ENCODE data around the gene CBX7.

The CBX7 gene

DNA sequence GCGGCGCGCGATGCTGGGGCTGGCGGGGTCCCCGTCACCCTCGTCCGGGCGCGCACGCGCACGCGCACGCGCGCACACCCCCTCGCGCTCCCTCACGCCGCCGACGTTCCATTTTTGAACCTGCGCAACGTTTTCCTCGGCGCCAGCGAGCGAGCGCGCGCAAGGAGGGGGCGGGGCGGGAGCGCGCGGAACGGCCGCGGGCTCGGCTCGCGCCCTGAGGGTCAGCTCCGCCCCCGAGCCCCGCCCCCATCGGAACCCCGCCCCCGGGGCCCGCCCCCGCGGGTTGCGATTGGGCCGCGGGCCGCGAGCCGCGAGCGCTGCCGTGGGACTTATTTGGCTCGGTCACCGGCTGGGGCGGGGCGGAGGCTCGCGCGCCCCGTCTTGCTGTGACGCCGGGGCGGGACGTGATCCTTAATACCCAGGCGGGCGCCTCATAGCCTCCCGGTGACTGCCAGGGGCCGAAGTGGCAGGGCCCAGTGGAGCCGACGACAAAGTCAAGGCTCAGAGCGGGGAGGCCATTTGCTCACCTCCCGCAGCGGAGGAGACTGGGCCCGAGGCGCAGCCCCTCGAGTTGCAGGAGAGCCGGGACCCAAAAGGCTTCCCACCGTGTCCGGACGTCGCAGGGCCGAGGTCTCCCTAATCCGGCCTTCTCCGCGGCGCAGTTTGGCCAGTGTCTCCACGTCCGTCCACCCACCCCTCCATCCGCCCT is at the start of gene CBX7:
Gene CBX7, minus strand, starts transcription at position 170 of the 709 bp plus-strand sequence. CDS start 236 bp downstream, outside the sequence.
- DNase-seq = peak; percentile 87 to 96 (median 94)

DNA sequence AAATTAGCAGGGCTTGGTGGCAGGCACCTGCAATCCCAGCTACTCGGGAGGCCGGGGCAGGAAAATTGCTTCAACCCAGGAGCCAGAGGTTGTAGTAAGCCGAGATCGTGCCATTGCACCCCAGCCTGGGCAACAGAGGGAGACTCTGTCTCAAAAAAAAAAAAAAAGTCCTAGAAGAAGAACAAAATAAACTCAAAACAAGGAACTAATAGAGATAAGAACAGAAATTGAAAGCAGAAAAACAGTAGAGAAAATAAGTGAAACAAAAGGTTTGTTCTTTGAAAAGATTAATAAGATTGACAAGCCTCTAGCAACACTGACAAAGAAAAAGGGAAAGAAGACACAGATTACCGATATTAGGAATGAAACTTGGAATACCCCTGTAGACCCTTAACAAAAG is 45.1 kb upstream of the CBX7 start:
- DNase-seq = no peak

DNA sequence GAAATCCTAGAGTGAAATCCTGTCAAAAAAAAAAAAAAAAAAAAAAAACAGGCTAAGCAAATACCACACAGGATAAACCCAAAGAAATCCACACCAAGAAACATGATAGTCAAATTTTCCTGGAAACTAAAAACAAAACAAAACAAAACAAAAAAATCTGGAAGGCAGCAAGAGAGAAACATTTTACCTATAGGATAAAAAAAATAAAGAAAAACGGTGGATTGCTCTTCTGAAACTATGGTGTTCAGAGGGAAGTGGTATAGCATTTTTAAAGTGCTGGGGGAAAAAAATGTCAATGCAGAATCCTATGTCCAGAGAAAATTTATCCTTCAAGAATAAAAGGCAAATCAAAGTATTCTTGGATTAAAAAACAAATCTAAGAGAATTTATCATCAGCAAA is 41.6 kb upstream of the CBX7 start:
- no peak for DNase-seq

DNA sequence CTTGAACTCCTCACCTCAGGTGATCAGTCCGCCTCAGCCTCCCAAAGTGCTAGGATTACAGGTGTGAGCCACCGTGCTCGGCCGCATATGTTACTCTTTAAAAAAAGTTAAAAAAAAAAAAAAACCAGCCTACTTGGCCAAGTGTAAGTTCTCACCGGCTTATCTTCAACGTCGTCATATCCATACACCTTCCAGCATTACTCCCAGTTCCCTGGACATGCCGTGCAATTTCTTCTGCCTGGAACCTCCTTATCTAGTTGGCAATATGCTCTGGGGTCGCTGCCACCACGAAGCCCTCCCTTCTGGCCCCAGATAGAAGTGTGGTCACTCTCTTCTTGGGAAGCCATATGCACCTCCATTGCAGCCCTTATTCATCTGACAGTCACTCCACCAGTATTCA is 36.3 kb upstream of the CBX7 start:
- no peak for DNase-seq

DNA sequence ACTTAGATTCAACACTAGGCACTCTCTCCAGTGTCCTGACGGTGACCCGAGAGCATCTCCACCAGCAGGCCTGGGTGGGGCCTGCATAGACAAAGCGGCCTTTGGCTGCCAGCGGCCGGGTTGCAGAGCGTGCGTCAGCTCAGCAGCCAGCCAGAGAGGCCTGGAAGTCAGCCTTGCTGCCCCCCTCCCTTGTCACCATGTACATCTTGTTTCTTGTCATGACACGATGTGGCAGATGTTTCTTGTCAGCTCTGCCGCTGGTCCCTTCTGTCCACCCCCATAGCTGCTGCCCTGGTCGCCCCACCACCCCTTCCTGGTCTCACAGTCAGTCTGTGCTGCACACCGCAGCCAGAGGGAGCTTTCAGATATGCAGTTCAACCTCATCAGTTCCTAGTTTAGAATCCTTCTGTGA is 33.1 kb upstream of the CBX7 start:
- DNase-seq = no peak

DNA sequence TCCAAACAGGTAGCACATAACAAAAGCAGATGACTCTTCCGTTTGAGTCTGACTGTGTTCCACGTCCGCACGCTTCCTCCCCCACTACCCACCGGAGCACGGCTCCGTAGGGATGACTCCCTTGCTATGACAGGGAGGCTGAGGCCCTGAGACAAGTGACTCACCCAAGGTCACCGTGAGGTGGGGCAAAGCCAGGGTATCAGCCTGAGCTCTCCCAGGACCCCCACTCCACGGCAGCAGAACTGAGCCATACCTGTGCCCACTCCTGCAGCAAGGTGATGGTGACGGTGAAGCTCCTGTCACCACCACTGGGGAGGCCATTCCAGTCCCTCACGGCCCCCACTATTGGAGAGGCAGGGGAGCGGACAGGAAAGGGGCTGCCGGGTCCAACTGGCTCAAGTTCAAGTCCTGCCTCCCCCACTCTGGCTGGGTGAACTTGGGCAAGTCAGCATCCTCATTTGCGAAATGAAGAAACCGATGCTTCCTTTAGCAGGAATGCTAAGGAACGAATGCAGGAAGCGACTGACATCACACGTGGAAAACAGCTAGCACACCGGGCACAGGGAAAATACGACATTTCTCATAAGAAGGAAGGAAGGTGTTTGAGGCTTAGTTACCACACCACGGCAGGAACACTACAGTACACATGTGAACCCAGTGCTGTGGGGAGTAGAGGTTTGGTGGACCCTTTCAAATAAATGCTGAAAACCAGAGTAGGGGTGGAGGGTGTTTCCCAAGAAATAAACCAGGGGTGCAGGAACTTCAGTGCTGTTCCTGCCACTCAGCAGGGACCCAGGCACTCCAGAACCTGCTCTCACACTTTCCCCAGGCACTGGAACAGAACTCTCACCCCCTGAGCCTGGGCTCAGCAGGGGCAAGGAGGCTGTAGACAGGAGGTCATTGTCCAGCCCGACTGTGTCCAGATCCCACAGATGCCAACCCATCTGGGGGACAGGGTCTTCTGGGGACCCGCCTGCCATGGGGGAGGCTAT is 32.4 kb upstream of the CBX7 start:
- DNase-seq = no peak

DNA sequence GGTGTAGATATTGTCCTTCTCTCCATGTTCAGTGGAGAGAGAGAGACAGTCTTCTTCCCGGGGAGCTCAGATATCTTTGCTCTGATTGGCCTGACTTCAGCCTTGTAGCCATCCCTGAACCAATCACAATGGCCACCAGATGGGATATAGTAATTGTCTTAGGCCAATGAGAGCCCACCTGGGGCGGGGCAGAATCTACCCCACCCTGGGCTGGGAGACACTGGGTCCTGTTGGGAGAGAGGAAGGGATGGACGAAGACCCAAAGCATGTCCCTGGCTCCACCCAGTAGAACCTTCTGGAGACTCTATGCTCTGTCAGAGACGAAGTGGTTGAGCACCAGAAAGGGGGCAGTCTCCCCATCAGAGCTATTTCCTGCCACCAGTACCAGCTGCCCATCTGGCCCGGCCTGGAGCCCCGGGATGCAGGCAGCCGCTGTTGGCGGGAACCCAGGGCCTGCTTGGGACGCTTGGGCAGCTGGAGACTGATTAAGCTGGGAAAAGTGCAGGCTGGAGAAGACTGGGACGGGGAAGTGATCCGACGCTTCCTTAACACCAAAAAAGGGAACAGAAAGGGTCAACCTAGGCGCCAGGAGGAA is 31.6 kb upstream of the CBX7 start:
- no peak for DNase-seq

DNA sequence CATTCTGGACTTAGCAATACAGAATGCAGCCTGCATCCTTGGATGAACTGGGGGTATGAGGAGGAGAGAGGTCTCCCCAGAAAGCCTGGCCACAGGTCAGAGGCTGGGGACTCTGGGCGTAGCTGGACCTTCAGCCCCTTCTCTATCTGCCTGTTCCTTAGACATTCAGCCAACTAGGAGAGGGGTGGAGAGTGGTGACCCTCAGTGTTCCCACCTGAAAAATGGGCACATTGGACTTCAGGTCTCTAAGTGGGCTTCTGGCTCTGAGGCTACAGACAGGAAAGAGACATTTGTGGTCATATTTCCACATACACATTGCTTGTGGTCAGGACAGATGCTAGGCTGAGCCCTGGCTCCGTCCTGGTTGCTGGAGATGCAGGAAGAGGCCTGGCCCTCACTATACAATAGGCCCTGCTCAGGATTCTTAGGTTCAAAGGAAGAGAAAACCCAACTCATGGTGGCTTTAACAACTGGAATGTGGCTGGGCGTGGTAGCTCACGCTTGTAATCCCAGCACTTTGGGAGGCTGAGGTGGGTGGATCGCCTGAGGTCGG is 30.1 kb upstream of the CBX7 start:
- DNase-seq = no peak

DNA sequence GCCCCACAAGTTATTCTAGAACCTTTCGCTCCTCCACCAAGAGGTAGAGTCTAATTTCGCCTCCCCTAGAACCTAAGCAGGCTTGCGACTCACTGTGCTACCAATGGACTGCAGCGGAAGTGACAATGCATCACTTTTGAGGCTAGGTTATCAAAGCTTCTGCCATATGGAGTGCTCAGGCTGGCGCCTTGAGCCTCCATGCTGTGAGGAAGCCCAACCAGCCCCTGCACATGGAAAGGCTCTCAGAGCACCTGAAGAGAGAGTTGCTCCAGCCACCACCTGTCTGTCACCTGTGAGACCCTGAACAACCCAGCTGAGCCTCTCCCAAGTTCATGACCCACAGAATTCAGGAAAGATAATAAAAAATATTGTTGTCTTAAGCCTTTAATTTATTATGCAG is 29.3 kb upstream of the CBX7 start:
- no peak for DNase-seq

DNA sequence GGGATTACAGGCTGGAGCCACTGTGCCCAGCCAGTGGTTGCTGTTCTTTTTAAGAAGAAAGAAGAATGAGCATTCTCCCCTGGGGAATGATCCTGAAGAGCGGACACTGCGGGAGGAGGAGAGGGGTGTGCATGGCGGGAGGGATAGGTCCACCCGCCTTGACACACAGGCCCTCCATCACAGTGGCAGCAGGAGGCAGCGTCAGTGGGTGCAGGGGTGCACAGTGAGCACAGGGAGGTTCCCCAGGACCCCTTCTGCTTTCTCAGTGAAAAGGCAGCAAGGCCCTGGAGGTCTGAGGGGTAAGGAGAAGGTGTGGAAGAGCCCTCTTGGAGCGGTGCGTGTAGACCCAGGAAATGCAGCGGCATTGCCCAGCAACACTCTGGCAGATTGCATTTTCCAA is 28.9 kb upstream of the CBX7 start:
- DNase-seq = no peak

DNA sequence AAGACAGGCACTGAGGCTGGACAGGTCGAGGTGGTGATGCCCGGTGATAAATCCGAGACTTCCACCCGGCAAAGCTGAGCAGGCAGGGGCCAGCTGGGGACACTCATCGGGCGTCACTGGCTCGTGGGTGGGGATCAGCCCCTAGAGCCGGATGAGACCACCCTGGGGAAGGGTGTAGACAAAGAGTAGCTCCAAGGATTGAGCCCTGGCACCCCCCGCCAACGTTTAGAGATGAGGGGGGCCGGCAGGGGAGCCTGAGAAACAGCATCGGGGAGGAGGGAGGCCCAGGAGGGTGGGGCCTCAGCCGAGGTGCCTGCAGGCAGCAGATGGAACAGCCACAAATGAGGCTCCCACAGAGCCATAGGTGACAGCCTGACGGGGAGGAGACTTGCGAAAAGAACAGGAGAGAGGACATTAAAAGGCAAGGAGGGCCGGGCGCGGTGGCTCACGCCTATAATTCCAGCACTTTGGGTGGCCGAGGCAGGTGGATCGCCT is 27.4 kb upstream of the CBX7 start:
- DNase-seq = no peak

DNA sequence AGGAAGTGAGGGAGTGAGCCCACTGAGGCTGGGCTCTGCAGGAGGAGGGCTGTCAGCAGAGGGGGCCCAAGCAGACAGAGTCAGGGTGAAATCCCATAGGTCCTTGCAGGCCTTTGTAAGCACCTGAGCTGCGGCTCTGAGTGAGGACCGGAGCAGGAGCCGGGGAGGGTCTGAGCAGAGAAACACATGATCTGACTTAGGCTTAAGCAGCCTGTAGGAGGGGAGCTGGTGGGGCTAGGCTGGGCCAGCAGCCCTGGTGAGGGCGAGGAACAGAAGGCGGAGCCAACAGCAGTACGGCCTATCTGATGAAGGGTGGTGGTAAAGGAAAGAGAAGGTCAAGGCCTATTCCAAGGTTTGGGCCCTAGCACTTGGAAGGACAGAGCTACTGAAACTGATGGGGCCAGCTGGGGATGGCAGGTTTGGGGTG is 26.9 kb upstream of the CBX7 start:
- no peak for DNase-seq

DNA sequence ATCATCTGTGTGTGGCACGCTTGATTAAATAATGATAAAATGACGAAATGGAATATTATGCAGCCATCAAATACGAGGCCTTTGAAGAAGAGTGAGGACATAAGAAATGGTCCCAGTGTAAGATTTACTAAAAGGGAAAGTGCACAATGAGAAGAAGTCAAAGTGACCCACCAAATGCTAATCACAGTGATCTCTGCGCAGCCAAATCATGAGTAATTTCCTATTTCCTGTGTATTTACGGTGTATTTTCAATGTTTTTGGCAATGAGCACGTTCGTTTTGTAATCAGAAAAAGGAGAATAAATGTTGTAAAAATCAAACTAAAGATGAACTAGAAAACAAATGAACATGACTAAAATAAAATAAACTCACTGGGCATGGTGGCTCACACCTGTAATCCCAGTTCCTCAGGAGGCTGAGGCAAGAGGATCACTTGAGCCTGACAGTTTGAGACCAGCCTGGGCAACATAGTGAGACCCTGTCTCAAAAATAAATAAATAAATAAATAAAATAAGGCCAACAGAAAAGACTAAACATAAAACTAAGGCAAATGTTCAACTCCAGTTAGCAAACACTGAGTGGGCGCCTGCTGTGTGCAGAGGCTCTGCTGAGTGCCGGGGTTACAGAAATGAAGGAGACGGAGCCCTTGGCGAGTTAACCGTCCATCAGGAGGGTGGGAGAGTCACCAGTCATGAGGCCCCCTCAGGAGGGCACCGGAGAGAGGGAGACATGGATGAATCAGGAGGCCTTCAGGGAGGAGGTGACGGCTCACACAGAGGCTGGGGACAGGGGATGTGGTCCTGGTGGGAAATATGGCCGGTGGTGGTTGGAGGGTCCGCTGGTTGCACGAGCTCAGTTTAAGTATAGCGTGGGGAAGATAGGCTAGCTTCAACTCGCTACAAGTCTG is 26.0 kb upstream of the CBX7 start:
- DNase-seq = no peak

DNA sequence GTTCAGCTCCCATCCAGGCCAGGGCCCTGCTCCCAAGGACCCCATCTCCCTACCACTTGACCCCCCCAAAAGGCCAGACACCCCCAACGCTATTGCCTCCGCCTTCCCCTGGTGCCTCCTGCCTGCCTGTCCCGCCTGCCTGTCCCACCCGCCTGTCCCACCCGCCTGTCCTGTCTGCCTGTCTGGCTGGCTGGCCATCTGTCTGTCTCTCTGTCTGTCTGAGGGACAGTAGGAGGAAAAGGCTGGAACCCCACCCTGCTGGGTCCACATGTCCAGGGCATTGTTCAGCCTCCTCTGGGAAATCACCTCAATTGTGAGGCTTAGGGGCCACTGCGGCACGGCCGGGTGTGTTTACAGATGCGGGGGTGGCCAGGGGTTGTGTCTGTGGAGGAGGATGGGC is 25.3 kb upstream of the CBX7 start:
- no peak for DNase-seq

DNA sequence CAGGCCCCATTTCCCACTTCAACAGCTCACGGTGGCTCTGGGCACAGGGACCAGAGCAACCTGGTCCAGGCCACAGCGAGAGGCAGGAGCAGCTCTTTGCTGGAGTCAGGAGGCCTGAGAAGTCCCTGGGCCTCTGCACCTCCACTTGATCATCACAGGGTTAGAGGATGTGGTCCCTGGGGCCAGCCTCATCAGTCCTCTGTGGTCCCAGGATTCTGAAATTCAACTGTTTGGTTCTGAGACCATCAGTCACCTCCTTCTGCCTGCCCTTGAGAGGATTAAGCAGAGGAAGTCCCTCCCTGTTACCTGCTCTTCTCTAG is 24.9 kb upstream of the CBX7 start:
- DNase-seq = no peak

DNA sequence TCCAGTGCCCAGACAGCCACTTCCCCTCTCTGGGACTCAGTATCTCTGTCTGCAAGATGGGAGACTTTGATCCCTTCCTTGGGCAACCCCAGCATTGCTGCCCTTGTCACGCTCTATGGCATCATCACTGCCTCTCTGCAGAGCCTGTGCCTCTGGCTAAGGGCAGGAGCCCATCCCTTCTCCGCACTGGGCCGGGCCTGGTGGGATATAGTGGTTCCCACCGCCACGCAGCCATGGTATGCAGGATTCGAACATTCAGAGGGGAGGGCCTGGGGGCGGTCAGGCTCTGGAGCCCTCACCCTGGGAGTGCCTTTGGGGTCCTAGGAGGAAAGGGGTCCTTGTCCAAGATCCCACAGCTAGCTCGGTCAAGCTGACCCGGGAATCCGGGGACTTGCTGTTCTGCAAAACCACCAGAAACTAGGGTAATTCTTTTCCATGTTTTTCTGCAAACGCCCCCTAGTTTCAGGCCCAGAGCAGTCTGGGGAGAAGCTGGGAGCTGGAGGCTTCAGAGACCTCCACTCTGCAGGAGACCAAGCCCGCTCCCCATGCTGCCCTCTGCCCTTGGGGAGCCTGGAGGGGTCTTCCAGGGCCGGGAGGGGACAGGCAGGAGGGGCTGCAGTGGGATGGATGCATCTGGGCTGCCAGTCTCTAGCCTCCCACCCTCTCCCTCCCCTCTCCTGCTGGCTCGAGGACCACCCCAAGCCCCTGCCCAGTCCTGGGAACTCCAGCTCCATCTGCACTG is 24.4 kb upstream of the CBX7 start:
- no peak for DNase-seq

DNA sequence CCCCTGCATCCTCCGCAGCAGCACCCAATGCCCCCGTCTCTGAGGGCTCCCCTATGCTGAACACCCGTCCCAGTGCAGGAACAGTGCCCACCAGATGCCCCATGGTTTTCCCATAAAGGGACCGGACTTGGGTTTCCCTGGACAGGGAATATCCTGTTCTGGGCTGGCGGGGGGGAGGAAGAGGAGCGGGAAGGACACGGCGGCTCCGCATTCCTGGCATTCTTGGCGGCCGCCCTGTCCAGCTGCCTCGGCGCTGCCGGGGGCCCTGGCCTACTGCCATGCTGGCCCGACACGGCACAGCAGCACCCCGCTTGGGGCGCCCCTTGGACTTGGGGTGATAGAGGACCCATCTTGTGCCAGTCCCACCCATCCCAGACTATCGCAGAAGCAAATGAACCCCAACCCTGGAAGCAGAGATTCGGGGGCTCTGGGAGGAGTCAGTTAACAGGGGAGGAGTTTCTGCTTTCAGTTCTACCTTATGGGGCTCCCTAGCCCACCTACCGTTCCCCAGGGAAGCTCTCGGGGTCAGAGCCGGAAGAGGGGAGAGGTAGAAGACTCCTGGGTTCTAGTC is 23.7 kb upstream of the CBX7 start:
- DNase-seq = no peak

DNA sequence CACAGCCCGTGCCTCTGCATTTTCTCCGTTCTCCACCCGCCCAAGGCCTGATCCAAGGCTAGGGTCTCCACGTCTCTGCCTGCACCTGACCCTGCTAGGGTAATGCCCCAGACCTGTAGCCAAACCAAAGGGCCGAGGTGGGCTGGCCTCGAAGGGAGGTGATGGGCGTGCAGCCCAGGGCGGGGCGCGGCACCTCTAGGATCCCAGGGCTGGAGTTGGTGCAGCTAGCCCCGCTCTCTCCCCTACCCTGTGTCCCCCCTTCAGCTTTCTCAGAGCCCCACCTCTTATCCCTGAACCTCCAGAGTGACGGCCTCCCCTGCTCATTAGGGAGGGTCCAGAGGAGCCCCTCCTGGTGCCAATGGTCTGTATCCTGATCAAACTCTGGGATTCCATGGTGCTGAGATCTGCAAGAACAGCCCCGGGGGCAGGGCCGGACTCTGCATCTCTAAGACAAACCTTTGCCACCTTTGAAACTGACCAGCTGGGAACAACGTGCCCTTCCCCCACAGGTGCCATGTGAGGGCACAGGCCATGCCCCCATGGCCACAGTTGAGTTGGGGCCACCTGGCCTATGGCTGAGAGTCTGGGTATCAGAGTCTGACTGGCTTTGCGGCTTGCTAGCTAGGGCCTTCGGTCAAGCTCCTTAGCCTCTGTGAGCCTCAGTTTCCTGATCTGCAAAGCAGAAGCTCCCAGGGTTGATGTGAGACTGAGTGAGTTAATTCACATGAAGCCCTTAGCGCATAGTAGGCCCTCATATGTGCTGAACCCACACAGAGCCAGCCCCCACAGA is 23.1 kb upstream of the CBX7 start:
- DNase-seq = no peak

DNA sequence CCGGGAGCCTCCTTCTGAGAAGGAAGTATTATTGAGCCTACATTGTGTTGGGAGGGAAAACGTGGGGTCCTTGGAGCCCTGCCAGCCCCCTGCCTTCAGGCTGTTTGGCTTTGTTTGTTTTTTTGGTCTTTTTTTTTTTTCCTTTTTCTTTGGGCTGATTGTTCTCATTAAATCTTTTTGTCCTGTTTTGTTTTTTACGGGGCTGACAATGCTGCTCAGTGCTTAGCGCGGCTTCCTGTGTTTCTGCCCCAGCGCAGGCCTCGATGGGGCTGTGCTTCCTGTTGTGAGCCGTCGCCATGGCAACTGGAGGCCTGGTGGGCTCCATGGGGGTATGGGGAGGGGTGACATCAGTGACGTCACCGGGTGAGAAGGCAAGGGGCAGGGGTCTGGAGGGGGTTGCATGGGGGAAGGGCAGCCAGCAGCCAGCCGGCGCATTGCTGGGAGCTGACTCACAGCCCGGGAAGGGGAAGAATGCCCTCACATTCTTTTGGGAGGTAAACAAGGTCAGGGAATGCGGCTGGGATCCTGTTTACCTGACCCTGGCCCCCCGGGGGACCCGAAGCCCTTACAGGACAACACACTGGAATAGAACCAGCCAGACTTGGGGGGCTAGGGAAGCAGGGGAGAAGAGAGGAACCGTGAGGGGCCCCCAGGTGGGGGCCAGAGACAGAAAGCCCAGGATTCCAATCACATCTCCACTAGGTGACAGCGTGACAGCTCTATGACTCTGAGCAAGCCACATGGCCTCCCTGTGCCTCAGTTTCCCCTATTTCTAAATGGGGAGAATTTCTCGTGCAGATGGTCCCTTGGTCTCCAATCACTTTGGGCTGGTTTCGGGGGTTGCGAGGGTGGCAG is 22.2 kb upstream of the CBX7 start:
- peak; percentile 46 to 76 (median 62) for DNase-seq
